A673 (cell line): Measurements from ENCODE around the gene KATNIP. TPM values are rescaled to one million over a fixed set of nuclear protein-coding genes. Genes with fewer than 3 reads are reported as not detected.

Experiments
- BruUV-seq: library from RNA; stranded (reverse); fragments of 400-500 nt; replicated peaks from 2 replicates; lab custom pipeline; 2021; lab: Mats Ljungman, UMichigan
- CTCF ChIA-PET: fragments of 300-600 bp; sonication (Branson Sonifier 250); formaldehyde crosslinking; loops from one replicate; lab custom pipeline; 2022; ENCODE audit warnings: antibody characterized with exemption; lab: Charles Lee
- POLR2A ChIA-PET: fragments of 300-600 bp; sonication (Branson Sonifier 250); formaldehyde crosslinking; loops from one replicate; lab custom pipeline; 2022; ENCODE audit warnings: antibody characterized with exemption; ENCODE audit not compliant: low non-redundant PET; lab: Charles Lee
- DNase-seq: peaks from one replicate; pipeline ENCODE4 v3.0.0-alpha.2; 2015; ENCODE audit warnings: low spot score
- H3K27ac ChIP-seq: fragments of 200-600 bp; sonication (generic); 2 replicates; pipeline ENCODE4 v1.5.1; 2016; ENCODE audit warnings: mixed run types, low read depth, mild to moderate bottlenecking, mixed read lengths, antibody characterized with exemption, low read length; ENCODE audit not compliant: poor library complexity, severe bottlenecking
- H3K27me3 ChIP-seq: fragments of 200-600 bp; sonication (generic); replicated peaks from 2 replicates; pipeline ENCODE4 v1.6.1; 2017; ENCODE audit warnings: mixed run types, low read depth, mild to moderate bottlenecking, mixed read lengths, antibody characterized with exemption, low read length; ENCODE audit not compliant: insufficient read depth, poor library complexity
- H3K36me3 ChIP-seq: fragments of 200-600 bp; sonication (generic); 2 replicates; pipeline ENCODE4 v1.6.1; 2016; ENCODE audit warnings: mixed run types, mild to moderate bottlenecking, mixed read lengths, antibody characterized with exemption, low read length; ENCODE audit not compliant: insufficient read depth, poor library complexity, severe bottlenecking
- H3K4me1 ChIP-seq: fragments of 200-600 bp; sonication (generic); 2 replicates; pipeline ENCODE4 v1.6.1; 2017; ENCODE audit warnings: mixed run types, mild to moderate bottlenecking, mixed read lengths, antibody characterized with exemption, low read length; ENCODE audit not compliant: insufficient read depth, poor library complexity, severe bottlenecking
- H3K4me3 ChIP-seq: fragments of 200-600 bp; sonication (generic); 2 replicates; pipeline ENCODE4 v1.5.1; 2016; ENCODE audit warnings: low read depth, mixed run types, mild to moderate bottlenecking, mixed read lengths, low read length; ENCODE audit not compliant: poor library complexity, severe bottlenecking
- H3K9me3 ChIP-seq: fragments of 200-600 bp; sonication (generic); 2 replicates; pipeline ENCODE4 v1.6.1; 2016; ENCODE audit warnings: mixed run types, low read depth, mild to moderate bottlenecking, mixed read lengths, antibody characterized with exemption, low read length; ENCODE audit not compliant: poor library complexity, severe bottlenecking
- CTCF ChIP-seq: fragments of 300-800, 200-600 bp; sonication (generic); conservative IDR thresholded peaks from 2 replicates; pipeline ENCODE4 v1.5.1; 2017; ENCODE audit warnings: low read depth, mild to moderate bottlenecking, antibody characterized with exemption, low read length, moderate library complexity, mixed read lengths
- EZH2 ChIP-seq: fragments of 200-600 bp; sonication (generic); IDR thresholded peaks from 2 replicates; pipeline ENCODE4 v1.6.1; 2017; ENCODE audit warnings: borderline replicate concordance, low read depth, mild to moderate bottlenecking, mixed read lengths, antibody characterized with exemption, low read length; ENCODE audit not compliant: poor library complexity, severe bottlenecking
- intact Hi-C: fragments of 100-400 bp; cut with micrococcal nuclease; formaldehyde crosslinking; loops from one replicate; pipeline ENCODE4 v1.10.0; 2022; ENCODE audit not compliant: unreplicated experiment
- total RNA-seq: library from RNA; stranded (reverse); gene quantifications from 2 replicates; pipeline ENCODE4 v1.2.3, GENCODE V29; 2021

Gene KATNIP
- total RNA-seq, 1 experiment from 2014 or later, result 23.9 TPM

- Histone ChIP-seq H3K27me3 (no peaks in the 10 kb centered on the region), H3K27ac (no peak overlapping the region), H3K4me3 (no peak overlapping the region), H3K4me1 (no peaks in the 10 kb centered on the region), H3K9me3 (no peaks in the 10 kb centered on the region), H3K36me3 (no peaks in the 10 kb centered on the region)
- TF ChIP-seq EZH2, result no peak
- no peak for TF ChIP-seq CTCF
- no peak for DNase-seq
- intact Hi-C loops, result no loop called here
- BruUV-seq, result no TSS peak
- CTCF ChIA-PET, result no interaction called here
- POLR2A ChIA-PET, result no interaction called here
Observed at GRCh38 chr16:27583634-27584033, 33.7 kb downstream of the KATNIP start.

GRCh38 chr16:27585200-27585599, 35.3 kb downstream of the KATNIP start:
- H3K36me3 ChIP-seq, result no peaks in the 10 kb centered on the region
- no peak overlapping the region for H3K4me3 ChIP-seq
- ChIA-PET POLR2A (no interaction called here), CTCF (no interaction called here)
- H3K4me1 ChIP-seq, result no peaks in the 10 kb centered on the region
- DNase-seq, result no peak
- no peak overlapping the region for H3K27ac ChIP-seq
- TF ChIP-seq CTCF, result no peak
- no peak for TF ChIP-seq EZH2
- no peaks in the 10 kb centered on the region for H3K27me3 ChIP-seq
- intact Hi-C loops, result no loop called here
- H3K9me3 ChIP-seq, result no peaks in the 10 kb centered on the region
- no TSS peak for BruUV-seq

GRCh38 chr16:27586711-27587110, 36.8 kb downstream of the KATNIP start:
- ChIA-PET POLR2A (no interaction called here), CTCF (no interaction called here)
- Histone ChIP-seq H3K9me3 (no peaks in the 10 kb centered on the region), H3K36me3 (no peaks in the 10 kb centered on the region), H3K4me1 (no peaks in the 10 kb centered on the region), H3K4me3 (no peak overlapping the region), H3K27ac (no peak overlapping the region), H3K27me3 (no peaks in the 10 kb centered on the region)
- no peak for DNase-seq
- BruUV-seq, result no TSS peak
- intact Hi-C loops, result no loop called here
- no peak for TF ChIP-seq CTCF
